Heart right ventricle (tissue), 16 donors: Measurements from ENCODE around the gene HIPK4. TPM values are rescaled to one million over a fixed set of nuclear protein-coding genes. Genes with fewer than 3 reads are reported as not detected.
A peak's percentile ranks its signal among the peaks of the same experiment; 100 is the strongest.
"Not testable (repeated sequence)": the region's sequence is repeated elsewhere in the genome, so short reads cannot be mapped to it uniquely, and the experiment has no call there.

Experiments used
- ATAC-seq, 8 donors: fragments of 200-7000 bp; cut with Tn5 transposase; one replicate each; pipeline ENCODE4 v1.9.1; 2020; ENCODE audit warnings: mild to moderate bottlenecking in 8 of 8, moderate library complexity in 8 of 8, moderate number of reproducible peaks in 1 of 8
- DNase-seq, 2 donors: peaks; one replicate each; pipeline ENCODE4 v3.0.0-alpha.2; 2020
- H3K27ac ChIP-seq, 10 donors: fragments of 200-600 bp; sonication (generic) in 2 of 10; one replicate each; pipeline versions ENCODE4 v1.5.0 to v1.8.0; 2020 to 2022; ENCODE audit warnings: mild to moderate bottlenecking in 3 of 10
- H3K27me3 ChIP-seq, 7 donors: fragments of 200-600 bp; one replicate each; pipeline ENCODE4 v1.8.0; 2021 to 2022; ENCODE audit warnings: mild to moderate bottlenecking in 2 of 7
- H3K36me3 ChIP-seq, 9 donors: fragments of 200-600 bp; sonication (generic) in 1 of 9; one replicate each; pipeline versions ENCODE4 v1.5.0 to v1.8.0; 2020 to 2022; ENCODE audit warnings: mild to moderate bottlenecking in 2 of 9
- H3K4me1 ChIP-seq, 9 donors: fragments of 200-600 bp; sonication (generic) in 1 of 9; one replicate each; pipeline versions ENCODE4 v1.5.0 to v1.8.0; 2020 to 2022; ENCODE audit warnings: mild to moderate bottlenecking in 4 of 9
- H3K4me3 ChIP-seq, 10 donors: fragments of 200-600 bp; sonication (generic) in 2 of 10; one replicate each; pipeline versions ENCODE4 v1.5.0 to v1.8.0; 2020 to 2022; ENCODE audit warnings: mild to moderate bottlenecking in 7 of 10, moderate library complexity in 2 of 10
- H3K9me3 ChIP-seq, 11 donors: fragments of 200-600 bp in 10 of 11; sonication (generic) in 2 of 11; one replicate each; pipeline versions ENCODE4 v1.5.0 to v1.8.0; 2013 to 2022; ENCODE audit warnings: mild to moderate bottlenecking in 2 of 11, control low read depth in 1 of 11, moderate library complexity in 1 of 11
- WGBS, 2 donors: extraction: QIAGEN DNeasy Blood & Tissue Kit; methylation state at CpG; one replicate each; pipeline ENCODE4 v1.1.7; 2013; ENCODE audit warnings: inconsistent platforms in 1 of 2; 5-methylcytosine and 5-hydroxymethylcytosine counted together
- intact Hi-C, 10 donors: fragments of 100-400 bp; cut with DNase I; formaldehyde crosslinking; loops; one replicate each; pipeline versions ENCODE4 v1.11.1 to v1.14.2; 2022
- polyA plus RNA-seq, 2 donors: library from polyadenylated mRNA; stranded (reverse); fragments of 200-250 nt; gene quantifications; one replicate each; pipeline ENCODE4 v1.2.3, GENCODE V29; 2013
- total RNA-seq, 10 donors: library from RNA; stranded (reverse); fragmentation: NEBNext Ultra II Directional in 3 of 10; extraction: Animal tissue kit (Norgen Biotek cat#: 25700) in 3 of 10; gene quantifications; one replicate each; pipeline versions ENCODE4 v1.2.1 to v1.2.4, GENCODE V29; 2021 to 2023
- TF ChIP-seq, protein P1 (sequence below), 9 donors: fragments of 200-600 bp; sonication (generic) in 2 of 9; IDR thresholded peaks; one replicate each; pipeline versions ENCODE4 v1.5.0 to v1.8.0; 2021 to 2022; ENCODE audit warnings: antibody characterized with exemption in 9 of 9, mild to moderate bottlenecking in 5 of 9, moderate library complexity in 1 of 9
- donor health status: Arrhythmogenic right ventricular cardiomyopathy.
- donor health status: ischemic (EF 13 %, LVEDD 7.1; RV severe dilation, severe dysfunction).
- donor health status: healthy with polysubstance abuse.
- donor health status: DM: no; HTN: yes; CAD: no.
- donor health status: DM: no; HTN: no; CAD: no.
- donor health status: ischemic (EF 25% LVEDD 6.9; RV normal size, moderate dysfunction).
- donor health status: ischemic (EF 25% LVEDD 5.7; RV mildly dilated, moderate dysfunction).
- donor health status: healthy.
- donor health status: DM: yes; HTN: yes; CAD: no.
- donor health status: Ischemic cardiomyopathy.
- donor health status: ischemic (EF 35%, LVEDD 5.7; RV mildly dilated, moderate dysfunction).
- donor health status: nonischemic (EF 11% LVEDD 7.7; RV severe dilation, severe dysfunction).
- donor health status: DM: yes; HTN: yes; CAD: no.
- donor health status: PGD.
- donor health status: ischemic (EF 29% LVEDD 5.4; RV normal size, mild dysfunction).
- donor health status: nonischemic (EF 23%, LVEDD 6.1; RV moderate dilation, normal function).

The HIPK4 gene
- total and polyA plus RNA-seq, 12 donors, result 0.09 to 0.15 (median 0.10) TPM; not detected in 9

DNA sequence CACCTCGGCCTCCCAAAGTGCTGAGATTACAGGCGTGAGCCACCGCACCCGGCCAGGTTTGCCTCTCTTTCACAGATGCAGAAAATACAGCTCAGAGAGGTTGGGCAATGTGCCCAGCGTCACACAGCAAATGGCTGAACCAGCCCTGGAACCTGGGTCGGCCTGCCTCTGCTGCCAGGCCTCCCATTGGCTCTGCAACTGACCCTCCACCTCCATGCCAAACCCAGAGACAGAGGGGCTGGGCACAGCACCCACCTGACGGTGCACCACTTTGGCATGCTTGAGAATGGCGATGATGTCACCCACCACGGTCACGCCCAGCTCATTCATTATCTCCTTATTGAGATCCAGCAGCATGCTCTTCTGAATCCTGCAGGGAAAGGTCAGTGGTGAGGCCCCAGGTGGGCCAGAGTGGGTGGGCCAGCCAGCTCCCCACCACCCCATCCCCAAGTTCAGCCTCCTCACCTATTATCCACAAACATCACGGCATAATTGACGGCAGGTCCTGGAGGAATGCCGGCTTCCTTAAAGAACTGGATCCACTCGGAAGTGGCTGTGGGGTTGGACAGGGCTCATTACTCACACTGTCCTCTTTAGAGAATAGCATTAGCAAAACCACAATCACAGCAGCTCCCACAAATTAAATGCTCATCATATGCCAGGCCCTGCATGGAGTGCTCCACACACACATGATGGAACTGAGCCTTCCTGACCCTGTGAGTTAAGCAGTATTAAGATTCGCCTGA, 54.0 kb downstream of the HIPK4 start:
- Histone ChIP-seq H3K27me3 (no peaks in the 10 kb centered on the region), H3K9me3 (no peaks in the 10 kb centered on the region), H3K27ac (no peak overlapping the region), H3K4me1 (peaks cover 0 to 12% (median 3%) of the 10 kb centered on the region in 9 donors), H3K4me3 (no peak overlapping the region), H3K36me3 (peaks cover 0 to 84% (median 34%) of the 10 kb centered on the region in 9 donors)
- intact Hi-C loops, result no loop called here
- peak in 1 of 8 donors; percentile 25 for ATAC-seq
- no peak for DNase-seq
- 91 to 92% methylated on average over 15 of the region's 15 CpGs for WGBS, 2 donors
- TF ChIP-seq, protein P1, sequence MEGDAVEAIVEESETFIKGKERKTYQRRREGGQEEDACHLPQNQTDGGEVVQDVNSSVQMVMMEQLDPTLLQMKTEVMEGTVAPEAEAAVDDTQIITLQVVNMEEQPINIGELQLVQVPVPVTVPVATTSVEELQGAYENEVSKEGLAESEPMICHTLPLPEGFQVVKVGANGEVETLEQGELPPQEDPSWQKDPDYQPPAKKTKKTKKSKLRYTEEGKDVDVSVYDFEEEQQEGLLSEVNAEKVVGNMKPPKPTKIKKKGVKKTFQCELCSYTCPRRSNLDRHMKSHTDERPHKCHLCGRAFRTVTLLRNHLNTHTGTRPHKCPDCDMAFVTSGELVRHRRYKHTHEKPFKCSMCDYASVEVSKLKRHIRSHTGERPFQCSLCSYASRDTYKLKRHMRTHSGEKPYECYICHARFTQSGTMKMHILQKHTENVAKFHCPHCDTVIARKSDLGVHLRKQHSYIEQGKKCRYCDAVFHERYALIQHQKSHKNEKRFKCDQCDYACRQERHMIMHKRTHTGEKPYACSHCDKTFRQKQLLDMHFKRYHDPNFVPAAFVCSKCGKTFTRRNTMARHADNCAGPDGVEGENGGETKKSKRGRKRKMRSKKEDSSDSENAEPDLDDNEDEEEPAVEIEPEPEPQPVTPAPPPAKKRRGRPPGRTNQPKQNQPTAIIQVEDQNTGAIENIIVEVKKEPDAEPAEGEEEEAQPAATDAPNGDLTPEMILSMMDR (IDR thresholded peaks at IDR 0.05), result no peak

DNA sequence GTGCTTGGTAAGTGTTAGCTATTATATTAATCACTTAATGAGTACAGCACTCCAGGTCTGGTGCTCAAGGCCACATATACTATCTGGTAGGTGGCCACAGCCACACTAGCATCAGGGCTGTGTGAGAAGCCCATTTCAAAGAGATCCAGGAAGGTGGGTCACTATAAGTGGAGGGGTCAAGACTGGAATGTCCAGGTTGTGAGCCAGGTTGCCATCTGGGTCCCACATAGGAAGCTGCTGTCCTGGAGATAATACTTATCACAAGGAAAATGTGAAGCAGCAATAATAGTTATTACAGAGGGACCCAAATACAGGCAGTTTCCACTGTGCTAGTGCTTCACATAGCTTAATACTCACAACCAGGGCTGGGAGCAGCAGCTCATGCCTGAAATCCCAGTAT, 54.9 kb downstream of the HIPK4 start:
- no peak overlapping the region for H3K4me3 ChIP-seq
- no peak for DNase-seq
- H3K27me3 ChIP-seq, result no peaks in the 10 kb centered on the region
- H3K4me1 ChIP-seq, result peaks cover 0 to 5% (median 0%) of the 10 kb centered on the region in 9 donors
- H3K9me3 ChIP-seq, result no peaks in the 10 kb centered on the region
- TF ChIP-seq, protein P1 (IDR thresholded peaks at IDR 0.05), result no peak
- H3K36me3 ChIP-seq, result peaks cover 0 to 84% (median 40%) of the 10 kb centered on the region in 9 donors
- intact Hi-C loops, result no loop called here
- H3K27ac ChIP-seq, result no peak overlapping the region
- no peak for ATAC-seq

DNA sequence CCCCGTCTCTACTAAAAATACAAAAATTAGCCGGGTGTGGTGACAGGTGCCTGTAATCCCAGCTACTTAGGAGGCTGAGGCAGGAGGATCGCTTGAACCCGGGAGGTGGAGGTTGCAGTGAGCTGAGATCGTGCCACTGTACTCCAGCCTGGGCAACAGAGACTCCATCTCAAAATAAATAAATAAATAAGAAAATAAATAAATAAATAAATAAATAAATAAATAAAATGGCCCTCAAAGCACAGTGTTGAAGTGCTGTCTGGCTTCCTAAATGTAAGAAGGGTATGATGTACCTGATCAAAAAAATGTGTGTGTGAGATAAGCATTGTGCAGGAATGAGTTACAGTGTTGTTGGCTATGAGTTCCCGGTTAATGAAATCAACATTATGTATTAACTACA, 56.9 kb downstream of the HIPK4 start:
- H3K4me1 ChIP-seq, intact Hi-C loops, H3K9me3 ChIP-seq, DNase-seq, H3K4me3 ChIP-seq, ATAC-seq, H3K27ac ChIP-seq, H3K27me3 ChIP-seq: not testable (repeated sequence)
- peaks cover 0 to 89% (median 50%) of the 10 kb centered on the region in 9 donors for H3K36me3 ChIP-seq
- 95 to 97% methylated on average over 6 of the region's 6 CpGs for WGBS, 2 donors

DNA sequence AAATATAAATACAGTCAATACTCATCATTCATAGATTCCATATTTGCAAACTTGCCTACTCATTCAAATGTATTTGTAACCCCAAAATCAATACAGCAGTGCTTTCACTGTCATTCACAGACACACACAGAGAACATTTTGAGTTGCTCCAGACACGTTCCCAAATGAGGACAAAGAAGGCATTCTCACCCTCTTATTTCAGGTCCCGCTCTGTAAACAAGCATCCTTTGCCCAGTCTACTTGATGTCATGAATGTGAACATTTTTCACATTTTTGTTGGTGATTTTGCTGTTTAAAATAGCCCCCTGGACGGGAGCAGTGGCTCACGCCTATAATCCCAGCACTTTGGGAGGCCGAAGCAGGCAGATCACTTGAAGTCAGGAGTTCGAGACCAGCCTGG, 57.3 kb downstream of the HIPK4 start:
- 89 to 90% methylated on average over 6 of the region's 6 CpGs for WGBS, 2 donors

More for the DNA sequence above, 57.3 kb downstream of the HIPK4 start:
- peaks cover 0 to 2% (median 0%) of the 10 kb centered on the region in 9 donors for H3K4me1 ChIP-seq
- no peaks in the 10 kb centered on the region for H3K27me3 ChIP-seq
- DNase-seq, result no peak
- H3K36me3 ChIP-seq, result peaks cover 0 to 92% (median 54%) of the 10 kb centered on the region in 9 donors
- no peak overlapping the region for H3K27ac ChIP-seq
- H3K9me3 ChIP-seq, result no peaks in the 10 kb centered on the region
- H3K4me3 ChIP-seq, result no peak overlapping the region
- TF ChIP-seq, protein P1 (IDR thresholded peaks at IDR 0.05), result no peak
- intact Hi-C loops, result no loop called here
- no peak for ATAC-seq
